K562 (cell line): ENCODE results near the gene UBN1. TPM values are rescaled to one million over a fixed set of nuclear protein-coding genes. Genes with fewer than 3 reads are reported as not detected.

Source experiments
- ASH1L ChIP-seq: fragments of 450-650 bp; IDR thresholded peaks from 2 replicates; pipeline ENCODE4 v1.6.1; 2018; ENCODE audit warnings: borderline replicate concordance, mild to moderate bottlenecking, low read depth; ENCODE audit not compliant: partially characterized antibody
- ATF7 ChIP-seq: fragments of 450-650 bp; IDR thresholded peaks from 2 replicates; pipeline ENCODE4 v1.7.1; 2014; ENCODE audit warnings: mild to moderate bottlenecking, moderate library complexity
- CCNT2 ChIP-seq: IDR thresholded peaks from 2 replicates; pipeline ENCODE4 v1.6.1; 2011; ENCODE audit warnings: borderline replicate concordance, low read depth, mild to moderate bottlenecking, moderate library complexity, mixed read lengths, low read length; ENCODE audit not compliant: insufficient read length; ENCODE audit errors: extremely low read depth
- CREM ChIP-seq: IDR thresholded peaks from 2 replicates; pipeline ENCODE4 v1.6.1; 2014; ENCODE audit warnings: antibody characterized with exemption, low read depth
- CXXC5 ChIP-seq: fragments of 250-450 bp; sonication (Bioruptor Pico); IDR thresholded peaks from 2 replicates; pipeline ENCODE4 v1.8.0; 2022; ENCODE audit warnings: inconsistent platforms, mild to moderate bottlenecking, moderate library complexity
- EGR1 ChIP-seq: fragments of 450-650 bp; conservative IDR thresholded peaks from 2 replicates; pipeline ENCODE4 v1.6.1; 2017; ENCODE audit warnings: mild to moderate bottlenecking
- EP400 ChIP-seq: fragments of 450-650 bp; IDR thresholded peaks from 2 replicates; pipeline ENCODE4 v1.6.1; 2017; ENCODE audit warnings: antibody characterized with exemption, mild to moderate bottlenecking, moderate library complexity
- GABPA ChIP-seq: fragments of 200-800 bp; sonication (Bioruptor generic); conservative IDR thresholded peaks from 2 replicates; pipeline ENCODE4 v1.6.1; 2016; ENCODE audit warnings: low read depth, missing genetic modification characterization, missing compliant biosample characterization
- GATAD2B ChIP-seq: fragments of 450-650 bp; IDR thresholded peaks from 2 replicates; pipeline ENCODE4 v1.6.1; 2017; ENCODE audit warnings: mild to moderate bottlenecking, borderline replicate concordance
- IFI16 ChIP-seq: fragments of 250-450 bp; sonication (Bioruptor Pico); IDR thresholded peaks from 2 replicates; pipeline ENCODE4 v2.1.2; 2022; ENCODE audit warnings: mild to moderate bottlenecking, inconsistent platforms
- JUND ChIP-seq, 2 experiments: IDR thresholded peaks; 2 replicates in 1 of 2; 3 replicates in 1 of 2; pipeline ENCODE4 v1.6.1; 2011; ENCODE audit warnings: borderline replicate concordance in 2 of 2, low read depth in 2 of 2, low read length in 2 of 2, improper control_type of control experiment in 1 of 2, missing biosample characterization in 1 of 2, missing genetic modification characterization in 1 of 2, missing genetic modification reagents in 1 of 2
- KLF1 ChIP-seq: fragments of 450-650 bp; IDR thresholded peaks from 2 replicates; pipeline ENCODE4 v1.6.1; 2016; ENCODE audit warnings: missing genetic modification characterization, missing compliant biosample characterization
- L3MBTL2 ChIP-seq: fragments of 450-650 bp; IDR thresholded peaks from 2 replicates; pipeline ENCODE4 v1.6.1; 2016; ENCODE audit warnings: mild to moderate bottlenecking, moderate library complexity
- MEF2A ChIP-seq: IDR thresholded peaks from 2 replicates; pipeline ENCODE4 v1.6.1; 2011; ENCODE audit warnings: low read depth, mild to moderate bottlenecking, low read length, moderate library complexity; ENCODE audit not compliant: control insufficient read depth
- NFIX ChIP-seq: fragments of 250-450 bp; sonication (Bioruptor Pico); IDR thresholded peaks from 2 replicates; pipeline ENCODE4 v1.4.0; 2020; ENCODE audit warnings: low read depth, mild to moderate bottlenecking, moderate library complexity
- NFYB ChIP-seq: IDR thresholded peaks from 2 replicates; pipeline ENCODE4 v1.6.1; 2011; ENCODE audit warnings: mild to moderate bottlenecking, moderate library complexity; ENCODE audit not compliant: insufficient read length; ENCODE audit errors: extremely low read depth
- NONO ChIP-seq, 2 experiments: fragments of 200-400 bp in 1 of 2; fragments of 450-650 bp in 1 of 2; formaldehyde crosslinking in 1 of 2; IDR thresholded peaks; 2 replicates each; pipeline ENCODE4 v1.6.1; 2017; ENCODE audit warnings: low read depth in 2 of 2, mild to moderate bottlenecking in 2 of 2, moderate library complexity in 2 of 2, low read length in 1 of 2
- PML ChIP-seq: IDR thresholded peaks from 2 replicates; pipeline ENCODE4 v1.6.1; 2012; ENCODE audit warnings: low read length, inconsistent platforms
- PTTG1 ChIP-seq: fragments of 450-650 bp; IDR thresholded peaks from 2 replicates; pipeline ENCODE4 v1.6.1; 2016; ENCODE audit warnings: low read depth, mild to moderate bottlenecking, missing genetic modification characterization, missing compliant biosample characterization
- RBM25 ChIP-seq: fragments of 200-400 bp; formaldehyde crosslinking; IDR thresholded peaks from 2 replicates; pipeline ENCODE4 v1.6.1; 2018; ENCODE audit warnings: low read length, low read depth, moderate library complexity; ENCODE audit not compliant: severe bottlenecking
- TAF9B ChIP-seq: fragments of 450-650 bp; IDR thresholded peaks from 2 replicates; pipeline ENCODE4 v1.6.1; 2018; ENCODE audit warnings: mild to moderate bottlenecking; ENCODE audit not compliant: partially characterized antibody
- TBP ChIP-seq: optimal IDR thresholded peaks from 2 replicates; pipeline ENCODE3; 2011; ENCODE audit warnings: low read depth, low read length, improper control_type of control experiment
- ZC3H8 ChIP-seq: fragments of 450-650 bp; IDR thresholded peaks from 2 replicates; pipeline ENCODE4 v1.6.1; 2017
- ZNF3 ChIP-seq: fragments of 250-450 bp; sonication (Bioruptor Pico); IDR thresholded peaks from 2 replicates; pipeline ENCODE4 v1.5.0; 2021; ENCODE audit warnings: mild to moderate bottlenecking, moderate library complexity
- polyA plus RNA-seq, 8 experiments: library from polyadenylated mRNA; depleted of rRNA in 4 of 8; stranded (reverse) in 5 of 8; unstranded in 3 of 8; fragments of >200 nt; fragmentation: Nextera tagmentation in 2 of 8; fragmentation: Illumina TruSeq in 1 of 8; extraction: Ambion mirVana in 2 of 8; extraction: Trizol in 1 of 8; gene quantifications; 2 replicates each; pipeline versions ENCODE4 v1.2.1 to v1.2.3, GENCODE V29; 2011 to 2014; ENCODE audit warnings: inconsistent platforms in 1 of 8, missing spikeins in 1 of 8
- total RNA-seq, 7 experiments: library from RNA; depleted of rRNA in 6 of 7; stranded (reverse); fragments of >200 nt in 6 of 7; fragmentation: Illumina TruSeq in 2 of 7; extraction: Trizol in 2 of 7; gene quantifications; 2 replicates each; pipeline versions ENCODE4 v1.2.1 to v1.2.3, GENCODE V29; 2011 to 2021; ENCODE audit warnings: low replicate concordance in 1 of 7
- TF ChIP-seq, protein P1 (sequence below): fragments of 250-450 bp; sonication (Bioruptor Pico); IDR thresholded peaks from 2 replicates; pipeline ENCODE4 v1.4.0; 2020; ENCODE audit warnings: mild to moderate bottlenecking, moderate library complexity
- TF ChIP-seq, protein P2 (sequence below), 2 experiments: fragments of 200-800 bp in 1 of 2; sonication (Bioruptor generic) in 1 of 2; sonication (generic) in 1 of 2; formaldehyde crosslinking in 1 of 2; IDR thresholded peaks in 1 of 2; conservative IDR thresholded peaks in 1 of 2; 2 replicates each; pipeline versions ENCODE4 v1.5.0 to v1.6.1; 2016 to 2020; ENCODE audit warnings: missing compliant biosample characterization in 1 of 2, missing genetic modification characterization in 1 of 2, missing genetic modification reagents in 1 of 2

Gene UBN1
- total and polyA plus RNA-seq, 9 of the 15 experiments (the other 6 are each of a cell fraction or from before 2014, with no cell fraction given): 1.5 to 45.7 (median 20.6) TPM

DNA sequence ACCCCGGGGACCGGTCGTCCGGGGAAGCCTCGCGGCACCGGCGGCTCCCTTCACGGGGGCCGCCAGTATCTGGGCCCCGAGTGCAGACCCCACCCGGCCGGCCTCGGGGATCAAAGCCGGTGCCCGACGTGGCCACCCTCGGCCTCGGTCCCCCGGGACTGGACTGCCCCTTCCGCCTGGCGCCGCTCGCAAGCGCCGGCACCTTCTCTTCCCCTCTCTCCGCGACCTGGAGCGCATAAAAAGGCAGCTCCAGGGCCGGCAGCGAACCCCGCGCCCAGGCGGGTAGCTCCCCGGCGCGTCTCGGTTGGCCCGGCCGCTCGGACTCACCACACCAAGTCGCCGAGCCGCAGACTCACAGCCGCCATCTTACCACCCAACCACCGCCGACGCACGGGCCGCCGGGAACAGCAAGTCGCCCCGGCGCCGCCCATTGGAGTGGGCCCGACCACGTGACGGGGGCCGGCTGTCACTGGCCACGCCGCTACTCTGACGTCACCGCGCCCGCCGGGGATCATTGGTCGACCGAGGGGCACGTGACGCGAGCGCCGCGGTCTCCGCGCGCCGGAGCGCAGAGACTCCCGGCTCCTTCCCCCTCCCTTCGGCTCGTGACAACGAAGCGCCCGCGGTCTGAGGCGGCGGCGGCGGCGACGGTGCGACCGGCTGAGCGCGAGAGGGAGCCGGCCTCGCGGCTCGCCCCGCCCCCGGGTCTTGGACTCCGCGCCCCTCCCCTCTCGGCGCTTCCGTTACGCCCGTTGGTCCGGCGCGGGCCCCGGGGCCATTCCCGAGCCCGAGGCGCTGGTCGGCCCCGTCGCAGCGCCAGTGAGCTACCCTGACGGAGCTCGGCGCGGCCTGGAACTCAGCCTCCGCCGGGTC, at the start of gene UBN1, which contains the start of gene GLYR1 (continued):
- TF ChIP-seq, protein P1, sequence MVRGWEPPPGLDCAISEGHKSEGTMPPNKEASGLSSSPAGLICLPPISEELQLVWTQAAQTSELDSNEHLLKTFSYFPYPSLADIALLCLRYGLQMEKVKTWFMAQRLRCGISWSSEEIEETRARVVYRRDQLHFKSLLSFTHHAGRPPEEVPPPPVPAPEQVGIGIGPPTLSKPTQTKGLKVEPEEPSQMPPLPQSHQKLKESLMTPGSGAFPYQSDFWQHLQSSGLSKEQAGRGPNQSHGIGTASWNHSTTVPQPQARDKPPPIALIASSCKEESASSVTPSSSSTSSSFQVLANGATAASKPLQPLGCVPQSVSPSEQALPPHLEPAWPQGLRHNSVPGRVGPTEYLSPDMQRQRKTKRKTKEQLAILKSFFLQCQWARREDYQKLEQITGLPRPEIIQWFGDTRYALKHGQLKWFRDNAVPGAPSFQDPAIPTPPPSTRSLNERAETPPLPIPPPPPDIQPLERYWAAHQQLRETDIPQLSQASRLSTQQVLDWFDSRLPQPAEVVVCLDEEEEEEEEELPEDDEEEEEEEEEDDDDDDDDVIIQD (CRISPR knock-in tag): no peak
- TF ChIP-seq PML (peak; percentile 60; the same call in 1 of the 2 replicates), ZC3H8 (no peak), IFI16 (CRISPR knock-in tag) (no peak), CCNT2 (peak; percentile 72), NFIX (CRISPR knock-in tag) (no peak), MEF2A (no peak), PTTG1 (tag) (no peak), L3MBTL2 (peak; percentile 88), RBM25 (peak; percentile 100), ASH1L (peak; percentile 42), TAF9B (peak; percentile 85), TBP (peak; percentile 88), JUND (IDR thresholded peaks at IDR 0.05; ENCODE audit: borderline replicate concordance, low read depth, low read length) (peak; percentile 54; the same call in 1 of the 2 replicates), JUND (tag; IDR thresholded peaks at IDR 0.05; ENCODE audit: borderline replicate concordance, low read depth, low read length) (peak; percentile 28; the same call in 1 of the 3 replicates), GABPA (tag) (peak; percentile 44), NONO (IDR thresholded peaks at IDR 0.05; ENCODE audit: low read depth in 2 of 2, low read length in 1 of 2) (peak; percentile 56 to 70; a peak in 3 of 4 replicates), ZNF3 (CRISPR knock-in tag) (no peak), CREM (peak; percentile 97), EP400 (peak; percentile 77; the same call in 1 of the 2 replicates), KLF1 (tag) (no peak), CXXC5 (CRISPR knock-in tag) (peak; percentile 94), GATAD2B (peak; percentile 61), EGR1 (peak; percentile 72), NFYB (peak; percentile 98), ATF7 (peak; percentile 98)
- TF ChIP-seq, protein P2, sequence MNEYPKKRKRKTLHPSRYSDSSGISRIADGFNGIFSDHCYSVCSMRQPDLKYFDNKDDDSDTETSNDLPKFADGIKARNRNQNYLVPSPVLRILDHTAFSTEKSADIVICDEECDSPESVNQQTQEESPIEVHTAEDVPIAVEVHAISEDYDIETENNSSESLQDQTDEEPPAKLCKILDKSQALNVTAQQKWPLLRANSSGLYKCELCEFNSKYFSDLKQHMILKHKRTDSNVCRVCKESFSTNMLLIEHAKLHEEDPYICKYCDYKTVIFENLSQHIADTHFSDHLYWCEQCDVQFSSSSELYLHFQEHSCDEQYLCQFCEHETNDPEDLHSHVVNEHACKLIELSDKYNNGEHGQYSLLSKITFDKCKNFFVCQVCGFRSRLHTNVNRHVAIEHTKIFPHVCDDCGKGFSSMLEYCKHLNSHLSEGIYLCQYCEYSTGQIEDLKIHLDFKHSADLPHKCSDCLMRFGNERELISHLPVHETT (CRISPR knock-in tag; conservative IDR thresholded peaks at IDR 0.05 in 1 of 2, IDR thresholded peaks at IDR 0.05 in 1 of 2): peak; percentile 35 to 99; a peak in 3 of 4 replicates
